Effector CD8-positive, alpha-beta T cell (primary cell): ENCODE measurements around the gene EFHD2.
"Not testable (repeated sequence)": the region's sequence is repeated elsewhere in the genome, so short reads cannot be mapped to it uniquely, and the experiment has no call there.

Experiments
- DNase-seq: peaks from one replicate; lab custom pipeline; 2025; lab: John Stamatoyannopoulos, UW

Gene EFHD2

GRCh38 chr1:15430787-15431570 lies 21.3 kb downstream of the EFHD2 start:
- peak; percentile 56 for DNase-seq

DNA sequence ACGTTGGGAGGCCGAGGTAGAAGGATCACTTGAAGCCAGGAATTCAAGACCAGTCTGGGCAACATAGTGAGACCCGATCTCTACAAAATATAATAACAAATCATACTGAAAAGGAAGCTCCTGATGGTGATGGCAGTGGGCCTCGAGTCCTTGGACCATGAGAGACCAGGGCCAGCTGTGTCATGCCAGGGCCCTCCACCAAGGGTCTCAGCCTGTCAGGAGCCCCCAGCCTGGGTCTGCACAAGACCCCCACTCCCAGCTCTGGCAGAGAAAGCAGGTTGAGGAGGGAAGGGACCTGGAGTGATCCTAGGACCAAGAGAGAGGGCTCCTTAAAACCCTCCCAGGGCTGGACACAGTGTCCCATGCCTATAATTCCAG lies 21.9 kb downstream of the EFHD2 start:
- no peak for DNase-seq

DNA sequence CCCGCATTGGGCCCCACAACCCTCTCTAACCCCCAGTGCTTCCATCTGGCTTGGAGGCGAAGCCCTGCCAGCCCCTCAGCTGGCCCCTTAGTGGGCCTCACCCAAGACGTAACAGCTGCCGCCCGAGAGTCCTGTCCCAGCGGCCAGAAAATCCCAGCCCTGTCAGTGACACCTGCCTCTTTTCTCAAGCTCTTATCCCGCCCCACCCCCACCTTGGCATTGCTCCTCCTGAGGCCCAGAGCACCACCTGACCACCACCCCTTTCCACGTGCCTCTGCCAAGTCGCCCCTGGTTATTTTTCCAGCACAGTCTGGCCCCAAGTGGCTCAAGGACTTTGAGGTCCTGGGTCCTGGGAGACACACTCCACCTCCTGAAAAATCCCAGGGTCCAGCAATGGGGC lies 22.6 kb downstream of the EFHD2 start:
- DNase-seq = no peak

DNA sequence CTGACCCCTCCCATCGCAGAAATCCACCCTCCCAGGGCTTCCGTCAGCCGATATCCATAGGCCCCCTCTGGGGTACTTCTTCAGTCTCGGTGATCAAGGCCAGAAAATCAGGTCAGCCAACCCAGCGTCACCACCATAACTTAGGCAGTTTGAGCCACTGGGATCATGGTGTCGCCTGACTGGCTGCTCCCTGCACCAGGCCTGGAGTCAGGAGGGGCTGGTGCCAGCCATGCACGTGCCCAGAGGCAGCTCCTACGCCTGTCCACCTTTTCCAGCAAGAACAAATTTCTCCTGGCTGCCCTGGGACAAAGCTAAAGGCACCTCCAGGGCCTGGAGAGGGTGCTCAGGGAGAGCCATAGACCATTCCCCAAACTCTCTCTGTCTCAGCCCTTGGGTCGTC lies 23.8 kb downstream of the EFHD2 start:
- no peak for DNase-seq

DNA sequence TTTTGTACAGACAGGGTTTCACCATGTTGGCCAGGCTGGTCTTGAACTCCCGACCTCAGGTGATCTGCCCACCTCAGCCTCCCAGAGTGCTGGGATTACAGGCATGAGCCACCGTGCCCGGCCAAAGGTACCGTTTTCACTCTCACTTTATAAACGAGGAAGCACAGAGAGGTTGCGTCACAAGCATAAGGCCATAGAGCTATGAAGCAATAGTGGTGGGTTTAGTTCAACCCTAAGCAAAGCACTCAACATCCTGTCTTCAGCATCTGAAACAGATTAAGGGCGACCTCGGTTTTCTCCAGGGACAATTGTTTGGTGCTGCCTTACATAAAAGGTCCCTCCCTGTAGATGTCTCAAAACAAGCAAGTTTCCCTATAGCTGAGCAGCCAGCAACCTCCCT lies 25.1 kb downstream of the EFHD2 start:
- DNase-seq = not testable (repeated sequence)

DNA sequence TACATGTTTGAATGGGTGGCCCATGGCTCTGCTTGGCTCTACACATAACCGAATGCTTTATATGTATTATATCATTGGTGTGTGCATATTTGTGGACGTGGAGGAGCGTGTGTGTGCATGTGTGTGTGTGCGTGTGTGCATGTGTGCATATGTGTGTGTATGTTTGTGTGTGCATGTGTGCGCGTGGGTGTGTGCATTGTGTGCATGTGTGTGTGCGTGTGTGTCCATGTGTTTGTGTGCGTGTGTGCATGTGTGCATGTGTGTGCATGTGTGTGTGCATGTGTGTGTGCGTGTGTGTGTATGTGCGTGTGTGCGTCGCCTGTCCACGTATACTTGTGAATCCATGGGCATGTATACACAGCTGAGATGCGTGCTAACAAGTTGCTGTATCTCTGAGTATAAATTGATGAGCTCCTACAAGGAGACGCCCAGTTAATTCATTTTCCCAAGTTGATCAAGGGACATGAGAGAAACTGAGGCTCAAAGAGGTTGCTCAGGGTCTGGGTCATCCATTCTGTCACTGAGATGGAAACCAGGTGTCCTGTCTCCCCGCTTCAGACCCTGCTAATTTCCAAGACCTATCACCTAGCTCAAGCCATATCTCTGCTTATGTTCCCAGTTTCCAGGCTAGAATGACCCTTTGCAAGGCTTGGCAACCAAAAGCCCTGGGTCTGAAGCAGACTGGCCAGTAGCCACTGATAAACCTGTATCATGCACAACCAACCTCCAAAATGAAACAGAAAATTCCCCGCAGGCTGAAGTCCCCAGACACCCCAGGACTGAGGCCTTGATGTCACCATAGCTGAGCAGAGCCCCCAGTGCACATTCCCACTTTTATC lies 25.8 kb downstream of the EFHD2 start:
- no peak for DNase-seq

DNA sequence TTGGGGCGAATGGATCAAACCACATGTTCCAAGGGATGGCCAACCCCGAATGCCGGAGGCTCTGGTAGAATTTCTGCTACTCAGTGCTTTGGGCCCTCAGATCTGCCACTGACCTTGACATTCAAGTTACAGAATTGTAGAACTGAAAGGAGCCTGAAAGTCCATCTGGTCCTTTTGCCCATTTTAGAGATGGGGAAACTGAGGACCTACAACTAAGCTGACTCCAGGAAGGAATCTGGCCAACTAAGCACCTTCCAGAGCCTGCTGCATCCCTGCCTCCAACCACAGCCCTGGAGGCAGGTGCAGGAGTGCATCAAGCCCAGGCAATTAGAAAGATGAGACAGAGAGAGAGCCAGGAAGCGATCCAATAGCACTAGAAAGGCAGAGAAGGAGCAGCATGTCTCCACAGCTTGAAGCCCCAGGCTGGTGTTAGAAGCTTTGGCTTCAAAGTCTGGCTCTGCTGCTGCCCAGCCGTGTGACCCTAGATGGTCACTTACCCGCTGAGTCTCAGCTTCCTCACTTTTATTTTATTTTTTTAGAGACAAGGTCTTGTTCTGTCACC lies 27.3 kb downstream of the EFHD2 start:
- no peak for DNase-seq

GRCh38 chr1:15439325-15439724 lies 29.6 kb downstream of the EFHD2 start:
- DNase-seq = no peak

- no peak for DNase-seq
Observed at GRCh38 chr1:15440357-15440756, 30.7 kb downstream of the EFHD2 start.

DNA sequence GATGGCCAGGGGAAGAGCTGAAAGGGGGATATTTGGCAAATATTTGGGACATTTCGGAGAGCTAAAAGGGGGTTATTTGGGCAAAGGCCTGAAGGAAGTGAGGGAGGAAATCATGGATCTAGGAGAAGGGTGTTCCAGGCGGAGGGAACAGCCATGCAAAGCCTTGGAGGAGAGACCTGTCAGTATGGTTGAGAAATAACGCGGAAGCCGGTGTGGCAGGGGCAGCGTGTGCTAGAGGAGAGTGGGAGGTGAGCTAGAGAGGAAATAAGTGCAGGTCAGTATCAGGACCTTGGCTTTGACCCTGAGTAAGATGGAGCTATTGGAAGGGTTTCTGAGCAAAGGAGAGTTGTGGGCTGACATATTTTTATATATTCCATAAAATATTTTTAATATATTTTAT lies 31.6 kb downstream of the EFHD2 start:
- DNase-seq = no peak

- no peak for DNase-seq
Observed at GRCh38 chr1:15442119-15442518, 32.4 kb downstream of the EFHD2 start.

GRCh38 chr1:15442759-15443158 lies 33.1 kb downstream of the EFHD2 start:
- DNase-seq = no peak

DNA sequence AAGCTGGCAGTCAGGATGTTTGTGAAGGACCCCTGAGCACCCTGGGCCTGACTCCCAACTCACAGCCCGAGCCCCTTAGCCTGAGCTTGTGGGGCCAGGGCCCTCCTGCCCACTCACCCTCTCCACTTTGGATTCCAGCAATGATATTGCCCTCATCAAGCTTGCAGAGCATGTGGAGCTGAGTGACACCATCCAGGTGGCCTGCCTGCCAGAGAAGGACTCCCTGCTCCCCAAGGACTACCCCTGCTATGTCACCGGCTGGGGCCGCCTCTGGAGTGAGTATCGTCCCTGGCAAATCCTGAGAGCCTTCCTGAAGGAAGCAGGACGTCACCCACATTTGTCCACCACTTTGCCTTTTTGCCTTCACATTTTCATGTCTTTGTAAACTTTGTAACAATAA lies 33.6 kb downstream of the EFHD2 start:
- no peak for DNase-seq

GRCh38 chr1:15444468-15445389 lies 35.0 kb downstream of the EFHD2 start:
- DNase-seq = no peak

DNA sequence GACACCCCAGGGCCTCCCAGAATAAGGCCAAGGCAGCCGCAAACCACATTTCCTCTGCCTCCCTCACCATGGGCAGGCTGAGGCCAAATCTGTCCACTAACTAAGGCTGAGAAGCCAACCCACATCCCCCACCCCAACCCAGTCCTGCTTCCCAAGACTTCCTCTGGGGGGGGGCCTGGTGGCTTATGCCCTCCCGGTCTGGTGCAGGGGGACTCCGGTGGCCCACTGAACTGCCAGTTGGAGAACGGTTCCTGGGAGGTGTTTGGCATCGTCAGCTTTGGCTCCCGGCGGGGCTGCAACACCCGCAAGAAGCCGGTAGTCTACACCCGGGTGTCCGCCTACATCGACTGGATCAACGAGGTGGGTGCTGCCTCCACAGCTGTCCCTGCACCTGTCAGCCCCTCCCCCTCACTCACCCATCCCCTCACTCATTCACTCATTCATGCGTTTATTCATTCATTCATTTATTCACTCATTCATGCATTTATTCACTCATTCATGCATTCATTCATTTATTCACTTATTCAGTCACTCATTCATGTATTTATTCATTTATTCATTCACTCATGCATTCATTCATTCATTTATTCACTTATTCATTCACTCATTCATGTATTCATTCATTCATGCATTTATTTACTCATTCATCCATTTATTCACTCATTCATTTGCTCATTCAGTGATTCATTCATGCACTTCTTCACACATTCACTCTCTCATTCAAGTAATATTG lies 35.9 kb downstream of the EFHD2 start:
- no peak for DNase-seq

GRCh38 chr1:15446212-15446611 lies 36.5 kb downstream of the EFHD2 start:
- DNase-seq = no peak

GRCh38 chr1:15448877-15449462 lies 39.3 kb downstream of the EFHD2 start:
- no peak for DNase-seq

DNA sequence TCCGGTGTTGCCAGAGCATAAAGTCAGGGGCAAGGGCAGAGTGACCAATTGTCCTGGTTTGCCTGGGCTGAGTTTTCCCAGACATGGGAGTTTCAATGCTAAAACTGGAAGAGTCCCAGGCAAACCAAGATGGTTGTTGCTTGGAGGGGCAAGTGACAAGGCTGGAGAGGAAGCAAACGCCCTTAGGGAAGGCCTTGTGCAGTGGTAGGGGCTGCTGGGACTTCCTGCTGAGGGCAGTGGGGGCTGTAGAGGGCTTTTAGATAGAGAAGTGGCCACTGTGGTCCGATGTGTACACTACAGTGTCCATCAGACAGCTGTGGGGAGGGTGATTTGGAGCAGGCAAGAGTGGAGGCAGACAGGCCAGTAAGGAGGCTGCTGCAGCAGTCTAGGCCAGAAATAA lies 39.9 kb downstream of the EFHD2 start:
- DNase-seq = no peak

- no peak for DNase-seq
Observed at GRCh38 chr1:15451014-15451722, 41.5 kb downstream of the EFHD2 start.

- DNase-seq = no peak
Observed at GRCh38 chr1:15452216-15452615, 42.5 kb downstream of the EFHD2 start.
